Measurements from ENCODE around the gene TMEM178B.

TMEM178B gene

DNA sequence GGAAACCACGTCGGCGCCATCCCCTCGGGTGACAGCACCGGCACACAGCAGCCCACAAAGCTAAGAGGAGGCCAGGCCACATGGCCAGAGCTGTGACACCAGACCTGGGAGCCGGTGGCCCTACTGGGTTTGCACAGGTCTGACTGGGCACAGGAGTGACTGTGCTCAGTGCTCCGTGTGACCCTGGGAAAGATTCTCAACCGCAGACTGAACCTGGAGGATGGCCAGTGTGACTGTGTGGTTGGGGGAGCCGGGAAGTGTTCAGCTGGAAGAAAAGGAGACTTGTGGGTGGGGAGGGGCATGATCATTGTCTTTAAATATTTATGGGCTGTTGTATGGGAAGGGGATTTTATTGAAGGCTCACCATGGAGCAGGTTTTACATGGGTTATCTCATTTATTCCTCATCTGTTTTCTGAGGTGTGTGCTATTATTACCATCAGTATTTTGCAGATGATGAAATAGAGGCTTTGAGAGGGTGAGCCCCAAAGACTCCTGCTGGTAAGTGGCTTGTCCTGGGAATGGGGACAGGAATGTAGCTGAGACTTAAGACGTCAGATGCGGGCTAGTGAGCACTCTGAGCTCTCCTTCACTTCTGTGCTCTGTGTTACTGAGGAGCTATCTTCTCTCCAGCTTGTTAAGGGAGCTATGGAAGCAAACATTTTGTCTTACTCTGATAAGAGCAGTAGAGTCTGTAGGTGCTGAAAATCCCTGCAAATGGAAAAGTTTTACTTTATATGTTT lies 127.5 kb downstream of the TMEM178B start:
- Histone ChIP-seq H3K79me1 (ENCODE audit: low read depth, low read length) (no peaks in the 10 kb centered on the region), H3K4ac (ENCODE audit: low read length) (no peak overlapping the region), H3K18ac (ENCODE audit: low read length) (no peak overlapping the region), H3K14ac (ENCODE audit: low read length) (no peak overlapping the region), H2BK15ac (ENCODE audit: low read length) (no peak overlapping the region), H3K4me3 (ENCODE audit: low read length in 2 of 2) (no peak overlapping the region), H2BK120ac (ENCODE audit: low read depth, low read length) (no peak overlapping the region), H3K27me3 (ENCODE audit: control insufficient read depth in 3 of 3, insufficient read depth in 3 of 3, low read depth in 1 of 3, low read length in 3 of 3) (no peaks in the 10 kb centered on the region), H2BK12ac (ENCODE audit: low read length) (no peak overlapping the region), H3K23ac (ENCODE audit: low read depth, low read length, poor library complexity) (no peak overlapping the region), H3K9ac (ENCODE audit: low read depth, low read length, poor library complexity) (no peak overlapping the region), H3K36me3 (replicated peaks in 1 of 2; ENCODE audit: control insufficient read depth in 2 of 2, insufficient read depth in 2 of 2, low read length in 2 of 2) (peaks cover 0 to 1% of the 10 kb centered on the region in 2 donors), H3K9me3 (replicated peaks in 1 of 2; ENCODE audit: control insufficient read depth in 2 of 2, insufficient read depth in 1 of 2, low read depth in 1 of 2, low read length in 2 of 2) (no peaks in the 10 kb centered on the region), H2BK5ac (ENCODE audit: low read length) (no peak overlapping the region), H4K91ac (ENCODE audit: low read depth, low read length, poor library complexity) (no peak overlapping the region), H3K4me2 (ENCODE audit: insufficient read depth, low read length, poor library complexity, severe bottlenecking) (no peak overlapping the region), H3K27ac (replicated peaks; ENCODE audit: low read length) (no peak overlapping the region), H2AFZ (ENCODE audit: low read length) (no peak overlapping the region), H4K8ac (ENCODE audit: low read depth, low read length) (no peak overlapping the region), H3K4me1 (ENCODE audit: control insufficient read depth in 2 of 2, insufficient read depth in 1 of 2, low read depth in 1 of 2, low read length in 2 of 2) (peaks cover 14 to 20% of the 10 kb centered on the region in 2 donors), H2AK5ac (ENCODE audit: low read depth, low read length) (no peak overlapping the region)
- no CpG with 5 or more reads among the region's 11 CpGs for WGBS, 2 donors (ENCODE audit: extremely low coverage in 2 of 2, insufficient read length in 2 of 2, insufficient replicate concordance in 1 of 2)
- no peak for DNase-seq (ENCODE audit: low spot score)

DNA sequence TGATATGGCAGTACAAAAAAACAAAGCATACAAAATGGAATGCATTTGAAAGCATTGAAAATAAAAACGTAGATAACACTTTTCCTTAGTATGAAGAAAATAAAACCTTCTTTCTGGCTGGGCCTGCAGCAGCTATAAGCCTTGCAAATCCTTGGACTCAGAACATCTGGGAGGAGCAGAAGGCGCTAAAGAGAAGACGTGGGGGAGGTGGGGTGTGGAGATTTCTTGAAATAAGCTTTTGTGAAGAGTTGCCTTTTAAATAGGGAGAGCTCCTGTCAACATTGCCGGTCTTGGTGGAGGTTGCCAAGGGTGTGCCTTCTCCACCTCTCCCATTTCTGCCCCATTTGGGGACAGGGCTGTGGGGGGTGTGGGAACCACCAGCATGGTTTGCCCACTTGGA lies 128.7 kb downstream of the TMEM178B start:
- Histone ChIP-seq H3K9me3 (replicated peaks in 1 of 2; ENCODE audit: control insufficient read depth in 2 of 2, insufficient read depth in 1 of 2, low read depth in 1 of 2, low read length in 2 of 2) (no peaks in the 10 kb centered on the region), H3K4me1 (ENCODE audit: control insufficient read depth in 2 of 2, insufficient read depth in 1 of 2, low read depth in 1 of 2, low read length in 2 of 2) (peaks cover 14 to 20% of the 10 kb centered on the region in 2 donors), H2AFZ (ENCODE audit: low read length) (no peak overlapping the region), H3K27ac (replicated peaks; ENCODE audit: low read length) (no peak overlapping the region), H2BK120ac (ENCODE audit: low read depth, low read length) (no peak overlapping the region), H2BK12ac (ENCODE audit: low read length) (no peak overlapping the region), H3K36me3 (replicated peaks in 1 of 2; ENCODE audit: control insufficient read depth in 2 of 2, insufficient read depth in 2 of 2, low read length in 2 of 2) (no peaks in the 10 kb centered on the region), H3K18ac (ENCODE audit: low read length) (no peak overlapping the region), H2BK5ac (ENCODE audit: low read length) (no peak overlapping the region), H3K23ac (ENCODE audit: low read depth, low read length, poor library complexity) (no peak overlapping the region), H4K8ac (ENCODE audit: low read depth, low read length) (no peak overlapping the region), H4K91ac (ENCODE audit: low read depth, low read length, poor library complexity) (no peak overlapping the region), H2AK5ac (ENCODE audit: low read depth, low read length) (no peak overlapping the region), H3K14ac (ENCODE audit: low read length) (no peak overlapping the region), H3K79me1 (ENCODE audit: low read depth, low read length) (no peaks in the 10 kb centered on the region), H3K4ac (ENCODE audit: low read length) (no peak overlapping the region), H3K9ac (ENCODE audit: low read depth, low read length, poor library complexity) (no peak overlapping the region), H3K4me3 (ENCODE audit: low read length in 2 of 2) (no peak overlapping the region), H3K4me2 (ENCODE audit: insufficient read depth, low read length, poor library complexity, severe bottlenecking) (no peak overlapping the region), H3K27me3 (ENCODE audit: control insufficient read depth in 3 of 3, insufficient read depth in 3 of 3, low read depth in 1 of 3, low read length in 3 of 3) (no peaks in the 10 kb centered on the region), H2BK15ac (ENCODE audit: low read length) (no peak overlapping the region)
- WGBS, 2 donors (ENCODE audit: extremely low coverage in 2 of 2, insufficient read length in 2 of 2, insufficient replicate concordance in 1 of 2): no CpG with 5 or more reads among the region's 4 CpGs
- DNase-seq (ENCODE audit: low spot score): no peak

- no peak overlapping the region for H3K18ac ChIP-seq (ENCODE audit: low read length)
- no peak overlapping the region for H3K23ac ChIP-seq (ENCODE audit: low read depth, low read length, poor library complexity)
- H3K4me2 ChIP-seq (ENCODE audit: insufficient read depth, low read length, poor library complexity, severe bottlenecking): no peak overlapping the region
- no peak overlapping the region for H3K4me3 ChIP-seq (ENCODE audit: low read length in 2 of 2)
- no peaks in the 10 kb centered on the region for H3K79me1 ChIP-seq (ENCODE audit: low read depth, low read length)
- peaks cover 14 to 20% of the 10 kb centered on the region in 2 donors for H3K4me1 ChIP-seq (ENCODE audit: control insufficient read depth in 2 of 2, insufficient read depth in 1 of 2, low read depth in 1 of 2, low read length in 2 of 2)
- H3K27ac ChIP-seq (replicated peaks; ENCODE audit: low read length): no peak overlapping the region
- no peaks in the 10 kb centered on the region for H3K36me3 ChIP-seq (replicated peaks in 1 of 2; ENCODE audit: control insufficient read depth in 2 of 2, insufficient read depth in 2 of 2, low read length in 2 of 2)
- no peak overlapping the region for H4K91ac ChIP-seq (ENCODE audit: low read depth, low read length, poor library complexity)
- H2BK120ac ChIP-seq (ENCODE audit: low read depth, low read length): no peak overlapping the region
- DNase-seq (ENCODE audit: low spot score): no peak
- H3K14ac ChIP-seq (ENCODE audit: low read length): no peak overlapping the region
- no peak overlapping the region for H2BK15ac ChIP-seq (ENCODE audit: low read length)
- no peak overlapping the region for H3K4ac ChIP-seq (ENCODE audit: low read length)
- H3K9ac ChIP-seq (ENCODE audit: low read depth, low read length, poor library complexity): no peak overlapping the region
- no peaks in the 10 kb centered on the region for H3K27me3 ChIP-seq (ENCODE audit: control insufficient read depth in 3 of 3, insufficient read depth in 3 of 3, low read depth in 1 of 3, low read length in 3 of 3)
- H4K8ac ChIP-seq (ENCODE audit: low read depth, low read length): no peak overlapping the region
- H3K9me3 ChIP-seq (replicated peaks in 1 of 2; ENCODE audit: control insufficient read depth in 2 of 2, insufficient read depth in 1 of 2, low read depth in 1 of 2, low read length in 2 of 2): no peaks in the 10 kb centered on the region
- no CpG with 5 or more reads among the region's 6 CpGs for WGBS, 2 donors (ENCODE audit: extremely low coverage in 2 of 2, insufficient read length in 2 of 2, insufficient replicate concordance in 1 of 2)
- no peak overlapping the region for H2BK12ac ChIP-seq (ENCODE audit: low read length)
- H2BK5ac ChIP-seq (ENCODE audit: low read length): no peak overlapping the region
- no peak overlapping the region for H2AFZ ChIP-seq (ENCODE audit: low read length)
- H2AK5ac ChIP-seq (ENCODE audit: low read depth, low read length): no peak overlapping the region
Measured at GRCh38 chr7:141203177-141203576, 129.3 kb downstream of the TMEM178B start.

- Histone ChIP-seq H3K23ac (ENCODE audit: low read depth, low read length, poor library complexity) (no peak overlapping the region), H3K4ac (ENCODE audit: low read length) (no peak overlapping the region)
Measured at GRCh38 chr7:141203586-141203985, 129.7 kb downstream of the TMEM178B start.

More at GRCh38 chr7:141203586-141203985, 129.7 kb downstream of the TMEM178B start:
- Histone ChIP-seq H3K27ac (replicated peaks; ENCODE audit: low read length) (no peak overlapping the region), H3K14ac (ENCODE audit: low read length) (no peak overlapping the region), H3K79me1 (ENCODE audit: low read depth, low read length) (no peaks in the 10 kb centered on the region), H3K9ac (ENCODE audit: low read depth, low read length, poor library complexity) (no peak overlapping the region), H4K8ac (ENCODE audit: low read depth, low read length) (no peak overlapping the region), H3K4me3 (ENCODE audit: low read length in 2 of 2) (no peak overlapping the region), H2AK5ac (ENCODE audit: low read depth, low read length) (no peak overlapping the region), H3K27me3 (ENCODE audit: control insufficient read depth in 3 of 3, insufficient read depth in 3 of 3, low read depth in 1 of 3, low read length in 3 of 3) (no peaks in the 10 kb centered on the region), H2BK5ac (ENCODE audit: low read length) (no peak overlapping the region), H2BK15ac (ENCODE audit: low read length) (no peak overlapping the region), H2BK12ac (ENCODE audit: low read length) (no peak overlapping the region), H3K4me2 (ENCODE audit: insufficient read depth, low read length, poor library complexity, severe bottlenecking) (no peak overlapping the region), H2BK120ac (ENCODE audit: low read depth, low read length) (no peak overlapping the region), H3K9me3 (replicated peaks in 1 of 2; ENCODE audit: control insufficient read depth in 2 of 2, insufficient read depth in 1 of 2, low read depth in 1 of 2, low read length in 2 of 2) (no peaks in the 10 kb centered on the region), H3K18ac (ENCODE audit: low read length) (no peak overlapping the region), H2AFZ (ENCODE audit: low read length) (no peak overlapping the region), H4K91ac (ENCODE audit: low read depth, low read length, poor library complexity) (no peak overlapping the region), H3K36me3 (replicated peaks in 1 of 2; ENCODE audit: control insufficient read depth in 2 of 2, insufficient read depth in 2 of 2, low read length in 2 of 2) (no peaks in the 10 kb centered on the region), H3K4me1 (ENCODE audit: control insufficient read depth in 2 of 2, insufficient read depth in 1 of 2, low read depth in 1 of 2, low read length in 2 of 2) (peaks cover 14 to 20% of the 10 kb centered on the region in 2 donors)
- no CpG with 5 or more reads among the region's 4 CpGs for WGBS, 2 donors (ENCODE audit: extremely low coverage in 2 of 2, insufficient read length in 2 of 2, insufficient replicate concordance in 1 of 2)
- DNase-seq (ENCODE audit: low spot score): peak; percentile 12
